Activated CD8-positive, alpha-beta T cell treated with anti-CD3 and anti-CD28 coated beads for 36 hours (primary cell): ENCODE results near the gene STMP1. TPM values are rescaled to one million over a fixed set of nuclear protein-coding genes. Genes with fewer than 3 reads are reported as not detected.
"Not testable (repeated sequence)": the region's sequence is repeated elsewhere in the genome, so short reads cannot be mapped to it uniquely, and the experiment has no call there.

Source experiments
- ATAC-seq: fragments of 200-7000 bp; cut with Tn5 transposase; one replicate; pipeline ENCODE4 v1.10.0; 2021; ENCODE audit warnings: mild to moderate bottlenecking, moderate library complexity
- CTCF ChIA-PET: fragments of 350-600 bp; sonication (Branson Sonifier 250); formaldehyde crosslinking; loops from one replicate; lab custom pipeline; 2021; ENCODE audit warnings: antibody characterized with exemption; lab: Charles Lee
- POLR2A ChIA-PET: fragments of 350-600 bp; sonication (Branson Sonifier 250); formaldehyde crosslinking; loops from one replicate; lab custom pipeline; 2021; ENCODE audit warnings: antibody characterized with exemption; lab: Charles Lee
- DNase-seq: peaks from one replicate; pipeline ENCODE4 v3.0.0-alpha.2; 2020
- H3K27ac Mint-ChIP-seq: one replicate; pipeline ENCODE4 v1.8.0; 2021; ENCODE audit warnings: mild to moderate bottlenecking, mixed read lengths
- H3K27me3 Mint-ChIP-seq: one replicate; pipeline ENCODE4 v1.8.0; 2021; ENCODE audit warnings: mixed read lengths
- H3K36me3 Mint-ChIP-seq: one replicate; pipeline ENCODE4 v1.8.0; 2021; ENCODE audit warnings: low read depth, mixed read lengths
- H3K4me1 Mint-ChIP-seq: one replicate; pipeline ENCODE4 v1.8.0; 2021; ENCODE audit warnings: low read depth, mixed read lengths
- H3K4me3 Mint-ChIP-seq: one replicate; pipeline ENCODE4 v1.8.0; 2021; ENCODE audit warnings: mild to moderate bottlenecking, moderate library complexity, mixed read lengths
- H3K9me3 Mint-ChIP-seq: one replicate; pipeline ENCODE4 v1.8.0; 2021; ENCODE audit warnings: mixed read lengths
- intact Hi-C: fragments of 100-400 bp; cut with micrococcal nuclease; formaldehyde crosslinking; loops from one replicate; pipeline ENCODE4 v1.10.0; 2022
- total RNA-seq, 2 experiments: library from RNA; stranded (reverse); gene quantifications; one replicate each; pipeline ENCODE4 v1.2.3, GENCODE V29; 2021
- TF ChIP-seq, protein P1 (sequence below): fragments of 200-600 bp; IDR thresholded peaks from one replicate; pipeline ENCODE4 v1.8.0; 2022; ENCODE audit warnings: antibody characterized with exemption, mild to moderate bottlenecking

Gene STMP1
- total RNA-seq, 2 experiments from 2014 or later = 21.1 to 23.4 TPM

DNA sequence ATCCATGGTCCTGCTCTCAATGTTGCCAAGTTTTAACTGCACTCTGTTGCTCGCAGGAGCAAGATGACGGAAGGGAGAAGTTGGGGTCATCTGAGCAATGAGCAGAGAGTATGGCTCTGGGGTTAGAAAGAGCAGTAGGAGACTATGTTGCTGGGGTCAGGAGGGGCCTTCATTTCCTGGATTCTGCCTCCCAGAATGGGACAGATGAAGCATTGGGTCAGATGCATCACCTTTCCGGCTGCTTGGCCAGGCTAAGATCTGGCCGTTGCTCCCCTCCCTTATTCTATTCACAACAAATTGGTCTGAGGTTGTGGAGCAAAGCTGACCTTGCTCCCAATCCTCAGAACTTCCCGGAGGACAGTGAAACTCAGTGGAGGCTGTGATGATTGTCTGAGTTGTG, 22.4 kb downstream of the STMP1 start:
- TF ChIP-seq, protein P1, sequence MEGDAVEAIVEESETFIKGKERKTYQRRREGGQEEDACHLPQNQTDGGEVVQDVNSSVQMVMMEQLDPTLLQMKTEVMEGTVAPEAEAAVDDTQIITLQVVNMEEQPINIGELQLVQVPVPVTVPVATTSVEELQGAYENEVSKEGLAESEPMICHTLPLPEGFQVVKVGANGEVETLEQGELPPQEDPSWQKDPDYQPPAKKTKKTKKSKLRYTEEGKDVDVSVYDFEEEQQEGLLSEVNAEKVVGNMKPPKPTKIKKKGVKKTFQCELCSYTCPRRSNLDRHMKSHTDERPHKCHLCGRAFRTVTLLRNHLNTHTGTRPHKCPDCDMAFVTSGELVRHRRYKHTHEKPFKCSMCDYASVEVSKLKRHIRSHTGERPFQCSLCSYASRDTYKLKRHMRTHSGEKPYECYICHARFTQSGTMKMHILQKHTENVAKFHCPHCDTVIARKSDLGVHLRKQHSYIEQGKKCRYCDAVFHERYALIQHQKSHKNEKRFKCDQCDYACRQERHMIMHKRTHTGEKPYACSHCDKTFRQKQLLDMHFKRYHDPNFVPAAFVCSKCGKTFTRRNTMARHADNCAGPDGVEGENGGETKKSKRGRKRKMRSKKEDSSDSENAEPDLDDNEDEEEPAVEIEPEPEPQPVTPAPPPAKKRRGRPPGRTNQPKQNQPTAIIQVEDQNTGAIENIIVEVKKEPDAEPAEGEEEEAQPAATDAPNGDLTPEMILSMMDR = no peak
- Mint-ChIP-seq H3K9me3 (no peaks in the 10 kb centered on the region), H3K4me1 (peaks cover 9% of the 10 kb centered on the region), H3K27me3 (no peaks in the 10 kb centered on the region), H3K27ac (no peak overlapping the region), H3K4me3 (no peak overlapping the region), H3K36me3 (peaks cover 2% of the 10 kb centered on the region)
- intact Hi-C loops = no loop called here
- ChIA-PET CTCF (interaction anchor here (0.6 to 1.6 kb wide), 2 partner anchors 14 to 32 kb away, joined by 3 read pairs; no protein-coding TSS in a partner anchor), POLR2A (no interaction called here)
- DNase-seq (no peak), ATAC-seq (no peak)

DNA sequence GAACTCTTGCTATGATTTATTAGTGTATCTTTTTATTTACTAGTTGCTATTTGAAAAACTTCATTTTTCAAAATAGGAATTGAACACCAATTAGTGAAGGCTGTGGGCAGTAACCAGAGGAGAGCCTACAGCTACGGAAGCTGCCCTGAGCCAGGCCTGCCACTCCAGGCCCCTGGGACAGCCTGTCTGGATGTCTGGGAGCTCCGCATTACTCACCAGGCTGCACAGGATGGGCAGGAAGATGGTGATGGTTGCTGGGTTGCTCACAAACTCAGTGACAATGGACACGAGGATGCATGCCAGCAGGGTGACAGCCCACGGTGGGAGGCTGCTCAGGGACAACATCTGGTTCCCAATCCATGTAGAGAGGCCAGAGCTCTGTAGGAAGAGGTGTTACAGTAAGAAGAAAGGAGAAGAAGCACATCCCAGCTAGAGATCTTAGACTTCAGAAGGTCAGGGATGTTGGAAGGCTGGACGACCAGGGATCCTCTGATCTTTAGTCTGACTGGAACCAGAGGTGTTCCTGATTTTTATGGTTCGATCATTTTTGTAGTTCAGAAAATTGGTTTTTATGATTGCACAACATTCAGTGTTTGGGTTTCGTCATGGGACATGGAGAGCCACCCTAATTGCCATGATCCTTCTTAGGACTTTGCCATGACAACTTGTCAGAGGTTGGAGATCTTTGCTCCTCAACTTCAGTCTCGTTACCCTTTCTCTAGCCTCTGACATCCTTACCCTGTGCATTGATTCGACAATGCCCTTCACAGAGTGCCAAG, 23.2 kb downstream of the STMP1 start:
- no peaks in the 10 kb centered on the region for H3K27me3 Mint-ChIP-seq
- H3K4me3 Mint-ChIP-seq = no peak overlapping the region
- peaks cover 7% of the 10 kb centered on the region for H3K4me1 Mint-ChIP-seq
- intact Hi-C loops = no loop called here
- TF ChIP-seq, protein P1 = no peak
- H3K9me3 Mint-ChIP-seq = no peaks in the 10 kb centered on the region
- no peak for DNase-seq
- H3K27ac Mint-ChIP-seq = no peak overlapping the region
- ATAC-seq = no peak
- peaks cover 2% of the 10 kb centered on the region for H3K36me3 Mint-ChIP-seq
- ChIA-PET POLR2A (no interaction called here), CTCF (interaction anchor here (0.6 kb wide), 1 partner anchor 15 kb away, joined by 3 read pairs; no protein-coding TSS in a partner anchor)

DNA sequence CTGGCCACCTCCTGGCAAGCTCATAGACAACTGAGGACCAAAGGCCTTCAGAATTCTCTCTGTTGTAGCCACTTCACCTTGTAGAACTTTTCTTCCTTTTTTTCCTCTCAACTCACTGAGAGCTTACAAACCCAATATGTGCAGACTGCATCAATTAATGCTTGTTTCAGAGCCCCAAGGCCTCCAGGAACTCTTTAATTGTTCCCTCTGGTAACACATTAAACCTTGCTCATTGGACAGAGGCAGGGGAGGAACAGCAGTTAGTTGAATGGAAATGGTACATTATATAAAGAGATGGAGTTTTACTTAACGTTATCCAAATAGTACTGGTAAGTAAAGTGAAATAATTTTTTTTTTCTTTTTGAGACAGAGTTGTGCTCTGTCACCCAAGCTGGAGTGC, 25.2 kb downstream of the STMP1 start:
- TF ChIP-seq, protein P1 = no peak
- Mint-ChIP-seq H3K4me3 (no peak overlapping the region), H3K4me1 (no peaks in the 10 kb centered on the region), H3K36me3 (peaks cover 2% of the 10 kb centered on the region), H3K27ac (no peak overlapping the region), H3K27me3 (no peaks in the 10 kb centered on the region), H3K9me3 (no peaks in the 10 kb centered on the region)
- POLR2A ChIA-PET = no interaction called here
- ATAC-seq (no peak), DNase-seq (no peak)
- intact Hi-C loops = no loop called here
- CTCF ChIA-PET = no interaction called here

DNA sequence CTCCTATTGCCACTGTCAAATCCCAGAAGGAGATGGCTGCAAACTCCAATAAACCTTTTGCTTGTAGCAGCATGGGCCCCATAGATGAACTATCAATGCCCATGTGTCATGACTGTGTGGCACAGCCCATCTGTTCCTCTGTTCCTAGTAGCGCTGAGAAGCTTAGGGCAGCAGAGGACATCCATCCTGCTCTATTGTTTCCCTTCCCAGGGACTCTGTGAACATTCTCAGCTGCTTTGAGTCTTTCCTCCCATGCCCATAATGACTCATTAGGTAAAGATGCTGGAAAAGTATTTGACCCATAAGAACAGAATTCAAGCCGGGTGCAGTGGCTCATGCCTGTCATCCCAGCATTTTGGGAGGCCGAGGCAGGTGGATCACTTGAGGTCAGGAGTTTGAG, 28.3 kb downstream of the STMP1 start:
- CTCF ChIA-PET = interaction anchor here (1.0 kb wide), 1 partner anchor 416 kb away, joined by 3 read pairs; no protein-coding TSS in a partner anchor
- H3K4me3 Mint-ChIP-seq = no peak overlapping the region
- no peaks in the 10 kb centered on the region for H3K9me3 Mint-ChIP-seq
- H3K27ac Mint-ChIP-seq = no peak overlapping the region
- ATAC-seq (no peak), DNase-seq (no peak)
- H3K27me3 Mint-ChIP-seq = no peaks in the 10 kb centered on the region
- TF ChIP-seq, protein P1 = no peak
- intact Hi-C loops = no loop called here
- no peaks in the 10 kb centered on the region for H3K4me1 Mint-ChIP-seq
- POLR2A ChIA-PET = no interaction called here
- H3K36me3 Mint-ChIP-seq = no peaks in the 10 kb centered on the region

DNA sequence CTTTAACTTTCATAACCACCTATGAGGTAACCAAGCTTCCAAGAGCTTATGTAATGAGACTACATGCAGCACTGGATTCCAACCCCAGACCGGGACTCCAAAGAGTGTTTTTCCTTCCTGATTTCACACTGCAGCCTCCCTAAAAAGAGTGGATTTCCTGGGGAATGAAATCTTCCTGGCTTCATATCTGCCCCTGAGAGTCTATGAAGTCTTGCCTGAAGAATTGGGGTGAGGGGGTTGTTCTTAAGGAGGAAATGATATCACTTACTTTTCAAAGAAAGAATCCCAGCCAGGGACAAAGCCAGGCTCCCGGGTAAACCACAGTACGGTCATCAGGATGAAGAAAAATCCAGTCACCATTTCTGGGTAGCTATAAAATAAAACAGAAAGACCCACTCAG, 29.7 kb downstream of the STMP1 start:
- H3K9me3 Mint-ChIP-seq = no peaks in the 10 kb centered on the region

DNA sequence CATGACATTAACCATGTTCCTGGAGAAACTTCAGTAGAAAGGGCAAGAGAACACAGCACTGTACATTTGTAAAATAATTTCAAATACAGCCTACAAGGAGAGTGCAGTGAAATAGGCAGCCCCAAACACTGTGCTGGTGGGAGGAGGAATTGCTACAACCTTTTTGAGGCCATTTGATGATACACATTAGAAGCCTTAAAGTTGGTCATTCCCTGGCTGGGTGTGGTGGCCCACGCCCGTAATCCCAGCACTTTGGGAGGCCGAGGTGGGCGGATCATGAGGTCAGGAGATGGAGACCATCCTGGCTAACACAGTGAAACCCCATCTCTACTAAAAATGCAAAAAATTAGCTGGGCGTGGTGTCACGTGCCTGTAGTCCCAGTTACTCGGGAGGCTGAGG, 30.3 kb downstream of the STMP1 start:
- CTCF ChIA-PET, H3K9me3 Mint-ChIP-seq, H3K4me3 Mint-ChIP-seq, ATAC-seq, H3K36me3 Mint-ChIP-seq, H3K4me1 Mint-ChIP-seq, H3K27ac Mint-ChIP-seq, DNase-seq, H3K27me3 Mint-ChIP-seq, intact Hi-C loops, POLR2A ChIA-PET: not testable (repeated sequence)

More for the DNA sequence above, 29.7 kb downstream of the STMP1 start:
- H3K27me3 Mint-ChIP-seq = no peaks in the 10 kb centered on the region
- no peaks in the 10 kb centered on the region for H3K4me1 Mint-ChIP-seq
- no peak overlapping the region for H3K27ac Mint-ChIP-seq
- ChIA-PET POLR2A (no interaction called here), CTCF (no interaction called here)
- DNase-seq (no peak), ATAC-seq (no peak)
- no peaks in the 10 kb centered on the region for H3K36me3 Mint-ChIP-seq
- H3K4me3 Mint-ChIP-seq = no peak overlapping the region
- intact Hi-C loops = no loop called here
- TF ChIP-seq, protein P1 = no peak
